Measurements from ENCODE around the gene FAM228B.

GRCh38 chr2:24159708-24160107 lies 36.4 kb downstream of the FAM228B start:
- TF ChIP-seq, protein P1, sequence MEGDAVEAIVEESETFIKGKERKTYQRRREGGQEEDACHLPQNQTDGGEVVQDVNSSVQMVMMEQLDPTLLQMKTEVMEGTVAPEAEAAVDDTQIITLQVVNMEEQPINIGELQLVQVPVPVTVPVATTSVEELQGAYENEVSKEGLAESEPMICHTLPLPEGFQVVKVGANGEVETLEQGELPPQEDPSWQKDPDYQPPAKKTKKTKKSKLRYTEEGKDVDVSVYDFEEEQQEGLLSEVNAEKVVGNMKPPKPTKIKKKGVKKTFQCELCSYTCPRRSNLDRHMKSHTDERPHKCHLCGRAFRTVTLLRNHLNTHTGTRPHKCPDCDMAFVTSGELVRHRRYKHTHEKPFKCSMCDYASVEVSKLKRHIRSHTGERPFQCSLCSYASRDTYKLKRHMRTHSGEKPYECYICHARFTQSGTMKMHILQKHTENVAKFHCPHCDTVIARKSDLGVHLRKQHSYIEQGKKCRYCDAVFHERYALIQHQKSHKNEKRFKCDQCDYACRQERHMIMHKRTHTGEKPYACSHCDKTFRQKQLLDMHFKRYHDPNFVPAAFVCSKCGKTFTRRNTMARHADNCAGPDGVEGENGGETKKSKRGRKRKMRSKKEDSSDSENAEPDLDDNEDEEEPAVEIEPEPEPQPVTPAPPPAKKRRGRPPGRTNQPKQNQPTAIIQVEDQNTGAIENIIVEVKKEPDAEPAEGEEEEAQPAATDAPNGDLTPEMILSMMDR (IDR thresholded peaks at IDR 0.05) = no peak
- no peak for TF ChIP-seq POLR2AphosphoS5 (IDR thresholded peaks at IDR 0.05)
- TF ChIP-seq EP300 (IDR thresholded peaks at IDR 0.05) = no peak
